Measurements from ENCODE around the gene BCAS3.
"Not testable (repeated sequence)": the region's sequence is repeated elsewhere in the genome, so short reads cannot be mapped to it uniquely, and the experiment has no call there.

The BCAS3 gene

DNA sequence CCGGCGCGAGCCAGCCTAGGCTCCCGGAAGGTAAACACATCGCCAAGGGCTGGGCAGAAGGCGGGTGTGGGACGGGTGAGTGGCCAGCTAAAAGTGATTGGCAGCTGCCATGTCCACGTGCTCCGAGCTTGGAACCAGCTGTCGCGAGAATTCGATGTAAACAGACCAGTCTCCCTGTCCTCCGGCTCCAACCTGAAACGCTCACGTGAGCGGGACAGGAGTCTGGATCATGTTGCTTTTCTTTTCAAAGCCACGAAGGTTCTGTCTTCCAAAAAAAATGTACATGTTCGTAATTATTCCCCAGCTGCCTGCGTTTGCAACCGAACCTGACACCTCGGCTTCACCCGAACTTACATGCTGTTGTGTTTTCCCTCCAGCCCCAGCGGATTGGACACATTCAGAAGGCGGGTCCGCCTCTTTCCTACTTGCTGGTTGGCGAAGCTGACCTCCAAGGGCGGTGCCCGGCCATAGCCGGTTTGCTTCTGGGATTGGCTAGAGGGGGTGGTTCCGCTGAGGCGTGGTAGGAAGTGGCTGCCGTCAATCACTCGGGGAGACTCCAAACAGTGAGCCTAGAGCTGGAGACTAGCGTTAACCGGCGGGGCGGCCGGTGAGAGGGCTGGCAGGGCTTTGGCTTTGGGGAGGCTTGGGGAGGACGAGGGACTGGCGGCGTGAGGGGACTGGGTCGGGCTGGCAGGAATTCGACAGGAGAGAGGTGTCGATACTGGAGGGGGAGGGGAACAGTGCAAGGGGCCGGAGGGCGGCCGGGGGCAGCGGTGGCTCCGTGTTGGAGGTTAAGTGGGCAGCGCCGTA lies at the start of gene BCAS3:
BCAS3 (plus strand) TSS at position 544 of the 810 bp plus-strand sequence.
- peak; percentile 95 for FAIRE-seq

DNA sequence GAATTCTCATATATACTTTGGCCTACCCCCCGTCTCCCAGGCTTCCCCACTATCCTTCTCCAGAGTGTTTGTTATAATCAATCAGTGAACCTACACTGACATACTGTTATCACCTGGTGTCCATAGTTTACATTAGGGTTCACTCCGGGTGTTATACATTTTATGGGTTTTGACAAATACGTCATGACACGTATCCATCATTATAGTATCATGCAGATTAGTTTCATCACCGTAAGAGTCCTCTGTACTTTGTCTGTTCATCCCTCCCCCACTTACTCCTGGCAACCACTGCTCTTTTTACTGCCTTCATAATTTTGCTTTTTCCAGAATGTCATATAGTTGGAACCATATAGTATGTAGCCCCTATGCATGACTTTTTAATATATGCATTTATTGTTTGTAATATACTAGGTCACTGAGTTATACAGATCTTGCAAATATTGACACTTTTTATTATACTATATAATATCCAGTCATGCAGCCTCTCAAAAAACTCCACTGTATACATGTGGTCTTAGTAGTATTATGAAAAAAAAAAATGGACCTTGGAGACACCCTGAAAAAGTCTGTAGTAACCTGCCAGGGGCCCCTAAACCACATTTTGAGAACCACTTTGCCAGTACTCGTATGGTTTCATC lies 49.3 kb upstream of the BCAS3 start:
- no peak for FAIRE-seq

DNA sequence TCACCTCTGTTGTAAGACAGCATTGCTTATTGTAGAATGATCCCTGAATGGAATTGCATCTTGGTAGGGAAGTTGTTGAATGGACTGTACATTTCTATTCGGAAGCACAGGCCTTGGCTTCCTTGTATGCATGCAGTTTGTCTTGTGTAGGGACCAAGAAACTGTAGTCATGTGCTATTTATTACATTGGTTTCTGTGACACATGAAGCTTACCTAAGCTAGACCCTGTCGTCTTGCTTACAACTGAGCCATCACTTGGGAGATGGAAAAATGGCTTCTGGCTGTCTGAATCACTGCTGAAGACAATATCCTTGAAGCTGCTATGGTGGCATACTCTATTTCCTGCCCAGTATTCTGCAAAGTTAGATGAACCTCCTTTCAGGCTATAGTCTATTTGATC lies 48.5 kb upstream of the BCAS3 start:
- FAIRE-seq: no peak

DNA sequence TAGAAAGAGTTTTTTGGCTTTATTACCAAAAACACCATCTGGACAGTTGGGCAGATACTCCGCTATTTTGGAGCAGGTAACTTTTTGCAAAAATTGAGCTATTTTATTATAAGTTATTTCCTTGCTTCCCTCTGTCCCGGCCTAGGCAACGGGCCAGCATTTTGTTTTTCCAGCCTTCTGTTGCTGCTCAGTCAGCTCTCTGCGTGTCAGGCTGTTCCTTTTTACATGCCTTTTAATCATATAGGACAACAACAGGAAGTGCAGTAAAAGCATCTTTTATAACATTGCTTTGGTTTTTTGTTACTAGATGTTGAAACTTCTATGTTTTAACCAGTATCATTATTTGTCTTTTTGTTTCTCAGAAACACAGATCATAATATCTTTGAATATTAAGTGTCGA lies 47.3 kb upstream of the BCAS3 start:
- FAIRE-seq: no peak

DNA sequence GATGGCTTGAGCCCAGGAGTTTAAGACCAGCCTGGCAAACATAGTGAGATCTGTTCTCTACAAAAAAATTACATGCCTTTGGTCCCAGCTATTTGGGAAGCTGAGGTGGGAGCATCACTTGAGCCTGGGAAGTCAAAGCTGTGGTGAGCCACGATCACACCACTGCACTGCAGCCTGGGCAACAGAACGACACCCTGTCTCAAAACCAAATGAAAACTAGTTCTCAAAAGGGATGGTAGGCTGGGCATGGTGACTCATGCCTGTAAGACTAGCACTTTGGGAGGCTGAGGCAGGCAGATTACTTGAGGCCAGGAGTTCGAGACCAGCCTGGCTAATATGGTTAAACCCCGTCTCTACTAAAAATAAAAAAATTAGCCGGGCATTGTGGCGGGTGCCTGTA lies 46.5 kb upstream of the BCAS3 start:
- no peak for FAIRE-seq

DNA sequence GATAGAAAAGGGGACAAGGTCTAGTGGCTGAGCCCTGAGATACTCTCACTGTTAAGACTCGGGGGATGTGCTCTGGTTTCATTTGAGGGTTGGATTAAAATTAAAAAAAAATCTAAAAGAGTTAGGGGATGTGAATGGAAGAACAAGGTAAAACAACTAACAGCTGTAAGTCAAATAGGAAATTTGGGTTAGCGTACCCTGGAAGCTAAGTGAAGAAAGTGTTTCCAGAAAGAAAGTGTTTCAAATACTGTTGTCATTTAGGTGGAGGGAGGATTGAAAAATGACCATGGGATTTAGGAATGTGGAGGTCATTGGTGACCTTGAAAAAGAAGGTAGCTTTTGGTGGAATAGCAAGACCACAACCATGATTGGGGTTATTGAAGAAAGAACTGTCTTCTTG lies 40.0 kb upstream of the BCAS3 start:
- no peak for FAIRE-seq

DNA sequence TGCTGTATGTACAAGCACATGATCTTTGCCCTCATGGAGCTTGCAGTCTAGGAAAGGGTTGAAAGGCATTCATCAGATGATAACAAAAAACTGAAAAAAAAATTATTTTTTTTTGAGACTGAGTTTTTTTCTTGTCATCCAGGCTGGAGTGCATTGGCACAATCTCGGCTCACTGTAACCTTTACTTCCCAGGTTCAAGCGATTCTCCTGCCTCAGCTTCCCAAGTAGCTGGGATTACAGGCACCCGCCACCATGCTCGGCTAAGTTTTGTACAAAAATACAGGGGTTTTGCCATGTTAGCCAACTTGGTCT lies 38.7 kb upstream of the BCAS3 start:
- FAIRE-seq: no peak

DNA sequence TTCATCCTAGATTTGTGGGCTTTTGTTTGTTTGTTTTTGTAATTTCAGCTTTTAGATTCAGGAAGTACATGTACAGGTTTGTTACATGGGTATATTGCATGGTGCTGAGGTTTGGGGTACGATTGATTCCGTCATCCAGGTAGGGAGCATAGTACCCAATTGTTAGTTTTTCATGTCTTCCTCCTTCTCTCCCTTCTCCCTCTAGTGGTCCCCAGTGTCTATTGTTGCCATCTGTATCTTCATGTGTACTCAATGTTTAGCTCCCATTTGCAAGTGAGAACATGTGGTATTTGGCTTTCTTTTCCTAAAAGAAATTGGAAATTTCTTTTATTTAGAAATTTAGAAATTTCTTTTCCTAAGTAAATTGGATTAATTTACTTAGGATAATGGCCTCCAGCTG lies 37.1 kb upstream of the BCAS3 start:
- no peak for FAIRE-seq

DNA sequence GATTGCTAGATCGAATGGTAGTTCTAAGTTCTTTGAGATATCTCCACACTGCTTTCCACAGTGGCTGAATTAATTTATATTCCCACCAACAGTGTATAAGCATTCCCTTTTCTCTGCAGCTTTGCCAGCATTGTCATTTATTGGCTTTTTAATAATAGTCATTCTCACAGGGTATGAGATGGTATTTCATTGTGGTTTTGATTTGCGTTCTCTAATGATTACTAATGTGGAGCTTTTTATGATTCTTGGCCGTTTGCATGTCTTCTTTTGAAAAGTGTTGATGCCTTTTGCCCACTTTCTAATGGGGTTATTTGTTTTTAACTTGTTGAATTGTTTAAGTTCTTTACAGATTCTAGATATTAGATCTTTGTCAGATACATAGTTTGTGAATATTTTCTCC lies 36.5 kb upstream of the BCAS3 start:
- no peak for FAIRE-seq

DNA sequence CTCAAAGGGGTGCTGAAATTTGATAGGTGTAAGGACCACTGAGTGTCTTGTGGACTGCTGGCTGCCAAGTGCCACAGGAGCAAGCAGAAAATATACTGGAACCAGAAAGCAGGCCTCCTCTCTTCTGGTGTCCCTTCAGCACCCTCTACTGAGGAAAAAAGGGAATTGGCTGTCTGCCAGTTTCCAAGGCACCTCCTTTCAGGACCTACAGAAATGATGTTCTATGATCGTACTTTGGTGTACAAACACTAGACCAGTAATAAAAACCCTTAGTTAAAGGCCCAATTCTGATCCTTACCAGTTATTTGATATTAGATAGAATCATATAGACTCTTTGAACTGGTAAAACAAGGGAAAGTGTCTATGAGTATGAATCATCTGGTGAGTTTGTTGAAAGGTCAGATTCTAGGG lies 35.8 kb upstream of the BCAS3 start:
- FAIRE-seq: no peak

DNA sequence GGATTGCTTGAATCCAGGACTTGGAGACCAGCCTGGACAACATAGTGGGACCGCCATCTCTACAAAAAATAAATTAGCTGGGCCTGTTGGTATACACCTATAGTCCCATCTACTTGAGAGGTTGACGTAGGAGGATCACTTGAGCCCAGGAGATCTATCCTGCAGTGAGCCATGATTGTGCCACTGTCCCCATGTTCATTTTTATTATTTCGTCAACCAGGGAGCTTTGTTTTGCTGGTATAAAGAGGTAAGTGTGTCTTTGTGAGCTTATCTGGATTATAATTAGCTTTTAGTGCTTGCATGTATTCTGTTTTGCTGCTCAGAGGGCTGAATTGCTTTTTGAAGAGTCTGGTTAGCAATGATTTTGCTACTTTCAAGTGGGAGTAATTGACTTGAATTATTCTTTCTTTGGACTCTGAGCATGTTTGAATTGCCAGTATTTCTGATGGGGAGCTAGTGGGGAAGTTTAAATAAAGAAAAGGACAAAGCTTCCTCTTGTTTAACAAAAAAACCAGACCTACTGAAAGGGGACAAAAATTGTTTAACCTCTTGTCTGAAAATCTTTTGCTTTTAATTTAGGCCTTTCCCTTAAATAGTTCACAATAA lies 31.6 kb upstream of the BCAS3 start:
- peak; percentile 6 for FAIRE-seq

DNA sequence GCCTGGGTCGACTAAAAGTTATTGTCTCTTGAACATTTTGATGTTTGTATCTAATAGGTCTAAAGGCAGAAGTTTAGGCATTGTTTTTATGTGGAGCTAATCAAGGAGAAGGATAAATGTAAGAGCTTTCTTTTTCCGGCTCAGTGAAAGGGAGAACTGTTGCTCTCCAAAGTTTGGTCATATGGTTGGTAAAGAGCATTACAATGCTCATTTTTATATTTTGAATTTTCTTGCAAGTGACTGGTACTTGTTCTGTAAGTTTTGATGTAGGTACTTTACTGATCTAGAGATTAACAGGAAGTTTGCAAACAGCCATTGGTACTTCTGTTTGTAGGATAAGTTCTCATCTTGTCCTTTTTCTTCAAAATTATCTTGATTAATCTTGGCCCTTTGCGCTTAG lies 30.9 kb upstream of the BCAS3 start:
- FAIRE-seq: no peak

DNA sequence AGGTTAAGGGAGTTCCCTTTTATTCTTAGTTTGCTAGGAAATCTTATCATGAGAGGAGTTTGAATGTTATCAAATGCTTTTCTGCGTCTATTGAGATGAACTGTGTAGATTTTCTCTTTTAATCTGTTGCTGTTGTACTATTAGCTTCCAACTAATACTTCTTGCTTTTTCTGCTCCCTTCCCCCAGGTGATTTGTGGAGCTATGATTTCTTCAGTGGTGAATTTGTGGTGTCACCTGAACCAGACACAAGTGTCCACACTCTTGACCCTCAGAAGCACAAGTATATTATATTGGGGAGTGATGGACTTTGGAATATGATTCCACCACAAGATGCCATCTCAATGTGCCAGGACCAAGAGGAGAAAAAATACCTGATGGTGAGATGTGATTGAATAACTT lies 29.9 kb upstream of the BCAS3 start:
- FAIRE-seq: no peak

DNA sequence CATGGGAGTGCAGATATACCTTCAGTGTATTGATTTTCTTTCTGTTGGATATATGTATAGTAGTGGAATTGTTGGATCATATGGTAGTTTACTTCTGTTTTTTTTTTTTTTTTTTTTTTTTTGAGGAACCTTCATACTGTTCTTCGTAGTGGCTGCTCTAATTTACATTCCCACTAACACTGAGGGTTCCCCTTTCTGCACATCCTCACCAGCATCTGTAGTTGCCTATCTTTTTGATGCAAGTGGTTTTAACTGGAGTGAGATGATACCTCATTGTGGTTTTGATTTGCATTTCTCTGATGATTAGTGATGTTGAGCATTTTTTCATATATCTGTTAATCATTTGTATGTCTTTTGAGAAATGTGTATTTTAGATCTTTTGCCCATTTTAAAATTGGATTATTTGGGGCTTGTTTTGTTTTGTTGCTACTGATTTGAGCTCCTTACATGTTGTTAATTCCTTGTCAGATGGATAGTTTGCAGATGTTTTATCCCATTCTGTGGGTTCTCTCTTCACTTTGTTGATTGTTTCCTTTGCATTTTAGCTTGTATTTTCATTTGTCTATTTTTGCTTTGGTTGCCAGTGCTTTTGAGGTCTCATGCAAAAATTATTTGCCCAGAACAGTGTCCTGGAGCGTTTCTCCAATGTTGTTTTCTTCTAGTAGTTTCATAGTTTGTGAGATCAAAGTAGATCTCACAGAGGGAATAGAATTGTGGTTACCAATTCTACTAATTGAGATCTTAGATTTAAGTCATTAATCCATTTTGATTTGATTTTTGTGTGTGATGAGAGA lies 25.0 kb upstream of the BCAS3 start:
- FAIRE-seq: no peak

DNA sequence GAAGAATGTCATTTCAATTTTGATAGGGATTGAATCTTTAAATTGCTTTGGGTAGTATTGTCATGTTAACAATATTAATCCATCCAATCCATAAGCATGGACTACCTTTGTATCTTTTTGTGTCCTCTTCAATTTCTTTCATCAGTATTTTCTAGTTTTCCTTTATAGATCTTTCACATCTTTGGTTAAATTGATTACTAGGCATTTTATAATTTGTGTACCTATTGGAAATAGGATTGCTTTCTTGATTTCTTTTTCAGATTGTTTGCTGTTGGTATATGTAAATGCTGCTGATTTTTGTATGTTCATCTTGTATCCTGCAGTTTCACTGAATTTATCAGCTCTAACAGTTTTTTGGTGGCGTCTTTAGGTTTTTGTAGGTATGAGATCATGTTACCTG lies 24.1 kb upstream of the BCAS3 start:
- no peak for FAIRE-seq

DNA sequence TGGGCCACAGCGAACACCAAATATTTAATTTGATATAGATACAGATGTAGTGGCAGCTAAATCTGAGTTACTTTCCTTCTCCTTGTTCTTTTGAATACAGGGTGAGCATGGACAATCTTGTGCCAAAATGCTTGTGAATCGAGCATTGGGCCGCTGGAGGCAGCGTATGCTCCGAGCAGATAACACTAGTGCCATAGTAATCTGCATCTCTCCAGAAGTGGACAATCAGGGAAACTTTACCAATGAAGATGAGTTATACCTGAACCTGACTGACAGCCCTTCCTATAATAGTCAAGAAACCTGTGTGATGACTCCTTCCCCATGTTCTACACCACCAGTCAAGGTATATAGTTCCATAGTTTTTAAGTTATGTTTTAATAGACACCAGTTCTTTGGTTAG lies 21.2 kb upstream of the BCAS3 start:
- no peak for FAIRE-seq

DNA sequence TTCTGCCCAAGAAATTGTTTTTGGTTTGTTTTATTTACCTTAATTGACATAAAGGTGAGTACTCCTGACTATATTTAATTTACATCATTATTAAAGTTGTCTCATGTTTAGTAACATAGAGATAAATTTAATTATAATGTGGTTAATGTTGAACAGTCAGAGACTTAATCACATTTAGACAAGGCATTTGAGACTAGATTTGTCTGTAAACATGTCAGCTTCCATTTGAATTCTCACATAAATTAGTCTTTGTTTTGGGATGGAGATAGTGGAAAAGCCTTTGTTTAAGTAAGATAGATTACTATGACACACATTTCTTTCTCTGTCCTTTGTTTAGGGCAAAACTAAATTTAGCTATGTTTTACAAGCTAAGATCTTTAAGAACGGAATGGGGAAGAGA lies 18.5 kb upstream of the BCAS3 start:
- peak; percentile 56 for FAIRE-seq

DNA sequence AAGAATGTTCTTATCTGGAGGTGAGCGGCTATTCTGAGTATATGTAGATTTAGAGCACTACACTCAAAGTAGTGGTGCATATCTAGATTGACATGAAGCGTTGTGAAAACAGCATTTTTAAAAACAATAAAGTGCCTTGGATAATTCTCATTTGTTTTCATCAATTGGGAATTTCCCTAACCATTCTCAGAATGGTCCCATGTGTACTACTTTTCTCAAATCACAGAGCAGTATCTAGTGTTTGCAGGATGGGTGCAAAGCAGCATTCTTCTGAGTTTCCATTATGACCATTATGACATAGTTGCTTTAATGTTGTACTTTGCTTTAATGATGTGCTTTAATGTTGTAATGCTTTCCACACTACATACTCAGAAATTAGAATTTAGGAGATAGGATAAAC lies 16.2 kb upstream of the BCAS3 start:
- no peak for FAIRE-seq

DNA sequence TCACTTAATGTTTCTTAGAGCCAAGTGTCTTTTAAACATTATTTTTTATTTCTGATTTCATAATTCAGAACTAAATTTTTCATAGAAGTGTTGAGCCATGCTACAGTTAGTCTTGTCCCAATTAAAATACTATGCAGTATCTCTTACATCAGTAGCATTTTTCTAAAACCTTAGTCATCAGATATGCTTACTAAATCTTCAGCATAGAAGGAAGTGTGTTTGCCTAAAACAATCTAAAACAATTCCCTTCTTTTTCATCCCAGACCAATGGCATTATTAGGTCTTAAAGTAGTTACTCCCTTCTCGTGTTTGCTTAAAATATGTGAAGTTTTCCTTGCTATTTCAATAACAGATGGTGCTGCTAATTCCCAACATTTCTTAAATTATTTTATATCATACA lies 13.6 kb upstream of the BCAS3 start:
- FAIRE-seq: no peak

DNA sequence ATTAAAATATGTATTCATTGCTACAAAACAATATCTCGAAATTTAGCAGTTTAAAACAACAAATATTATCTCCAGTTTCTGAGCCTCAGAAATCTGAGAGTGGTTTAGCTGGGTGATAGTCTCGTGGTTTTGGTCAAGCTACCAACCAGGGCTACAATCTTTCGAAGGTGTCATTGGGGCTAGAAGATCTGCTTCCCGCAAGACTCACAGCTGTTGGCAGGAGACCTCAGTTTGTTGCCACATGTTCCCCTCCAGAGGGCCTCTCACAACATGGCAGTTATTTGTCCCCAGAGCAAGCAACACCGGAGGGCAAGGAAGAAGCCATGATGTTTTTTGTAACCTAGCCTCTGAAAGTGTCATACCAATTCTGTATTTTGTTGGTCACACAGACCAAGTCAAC lies 12.0 kb upstream of the BCAS3 start:
- FAIRE-seq: no peak

DNA sequence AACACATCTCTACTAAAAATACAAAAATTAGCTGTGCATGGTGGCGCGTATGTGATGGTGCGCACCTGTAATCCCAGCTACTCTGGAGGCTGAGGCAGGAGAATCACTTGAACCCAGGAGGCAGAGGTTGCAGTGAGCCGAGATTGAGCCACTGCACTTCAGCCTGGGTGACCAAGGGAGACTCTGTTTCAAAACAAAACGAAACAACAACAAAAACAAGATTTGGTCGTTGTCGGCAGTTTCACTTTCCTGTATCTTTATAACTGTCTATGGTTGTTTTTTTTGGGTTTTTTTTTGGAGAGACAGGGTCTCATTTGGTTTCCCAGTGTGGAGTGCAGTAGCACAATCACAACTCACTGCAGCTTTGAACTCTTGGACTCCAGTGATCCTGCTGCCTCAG lies 8.9 kb upstream of the BCAS3 start:
- FAIRE-seq: not testable (repeated sequence)

DNA sequence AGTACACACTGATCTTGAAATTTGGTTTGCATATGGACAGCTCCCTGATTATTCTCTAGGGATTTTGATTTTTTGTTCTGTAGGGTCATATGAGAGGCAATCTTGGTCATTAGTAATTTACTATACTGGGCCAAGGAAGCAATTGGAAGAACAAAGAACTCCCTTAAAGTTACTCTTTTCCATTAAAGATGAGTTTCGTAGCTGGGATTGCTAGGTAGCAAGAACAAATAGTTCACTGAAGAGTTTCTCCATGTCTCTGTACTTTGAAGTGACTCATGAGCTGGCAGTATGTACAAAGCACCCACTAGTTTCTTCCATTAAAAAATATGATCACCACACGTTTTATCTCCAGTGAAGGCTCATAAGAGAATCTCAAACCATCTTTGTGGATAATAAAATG lies 6.2 kb upstream of the BCAS3 start:
- FAIRE-seq: no peak

DNA sequence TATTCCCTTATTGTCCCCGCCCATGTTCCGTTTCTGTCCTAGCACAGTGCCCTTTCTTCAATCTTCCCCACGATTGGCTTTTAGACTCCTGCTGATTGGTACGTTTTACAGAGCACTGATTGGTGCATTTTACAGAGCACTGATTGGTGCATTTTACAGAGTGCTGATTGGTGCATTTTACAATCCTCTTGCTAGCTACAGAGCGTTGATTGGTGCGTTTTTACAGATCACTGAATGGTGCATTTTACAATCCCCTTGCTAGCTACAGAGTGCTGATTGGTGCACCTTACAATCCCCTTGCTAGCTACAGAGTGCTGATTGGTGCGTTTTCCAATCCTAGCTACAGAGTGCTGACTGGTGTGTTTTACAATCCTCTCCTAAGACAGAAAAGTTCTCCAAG lies 3.0 kb upstream of the BCAS3 start:
- not testable (repeated sequence) for FAIRE-seq

DNA sequence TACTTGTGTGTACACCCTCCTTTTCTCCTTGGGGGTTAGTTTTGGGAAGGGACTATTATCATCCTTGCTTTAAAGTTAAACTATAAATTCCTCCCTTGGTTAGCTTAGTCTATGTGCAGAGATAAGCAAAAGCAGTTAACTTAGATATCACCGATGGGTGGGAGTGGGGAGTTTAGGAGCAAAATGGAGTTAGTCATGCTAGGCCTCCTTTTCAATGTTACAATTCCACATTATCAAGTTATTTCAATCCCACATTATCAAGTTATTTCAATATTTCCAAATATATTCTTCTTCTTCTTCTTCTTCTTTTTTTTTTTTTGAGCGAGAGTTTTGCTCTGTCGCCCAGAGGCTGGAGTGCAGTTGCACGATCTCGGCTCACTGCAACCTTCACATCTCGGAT lies 1.7 kb upstream of the BCAS3 start:
- FAIRE-seq: no peak
